A549 (cell line): Measurements from ENCODE around the gene NTM.

Experiments
- EHMT2 ChIP-seq: fragments of 200-600 bp; sonication (generic); IDR thresholded peaks from 2 replicates; pipeline ENCODE4 v1.6.1; 2016; ENCODE audit warnings: antibody characterized with exemption, low read depth, mild to moderate bottlenecking, moderate library complexity
- HDAC2 ChIP-seq: fragments of 200-600 bp; sonication (generic); IDR thresholded peaks from 2 replicates; pipeline ENCODE4 v1.6.1; 2016
- KDM5A ChIP-seq: fragments of 200-600 bp; sonication (generic); IDR thresholded peaks from 2 replicates; pipeline ENCODE4 v1.6.1; 2016; ENCODE audit warnings: antibody characterized with exemption, mild to moderate bottlenecking
- NR3C1 ChIP-seq: fragments of >200 bp; sonication (Bioruptor Twin); formaldehyde crosslinking; IDR thresholded peaks from 3 replicates; pipeline ENCODE4 v1.6.1; 2017
- POLR2A ChIP-seq: IDR thresholded peaks from 2 replicates; pipeline ENCODE4 v1.6.1; 2012; ENCODE audit warnings: mild to moderate bottlenecking, low read length
- RNF2 ChIP-seq: fragments of 200-600 bp; sonication (generic); IDR thresholded peaks from 2 replicates; pipeline ENCODE4 v1.6.1; 2016; ENCODE audit warnings: low read depth, mild to moderate bottlenecking, antibody characterized with exemption, moderate library complexity, borderline replicate concordance
- SMC3 ChIP-seq: fragments of >200 bp; sonication (Bioruptor Twin); formaldehyde crosslinking; IDR thresholded peaks from 3 replicates; pipeline ENCODE4 v1.6.1; 2018; ENCODE audit warnings: inconsistent platforms
- SREBF2 ChIP-seq: fragments of 450-650 bp; IDR thresholded peaks from 2 replicates; pipeline ENCODE4 v1.6.1; 2014; ENCODE audit warnings: mild to moderate bottlenecking, moderate library complexity
- ZC3H11A ChIP-seq: fragments of 450-650 bp; IDR thresholded peaks from 2 replicates; pipeline ENCODE4 v1.6.1; 2014; ENCODE audit warnings: antibody characterized with exemption, mild to moderate bottlenecking
- TF ChIP-seq, protein P1 (sequence below): fragments of >200 bp; sonication (Bioruptor Twin); formaldehyde crosslinking; IDR thresholded peaks from 3 replicates; pipeline ENCODE4 v1.5.1; 2016
- TF ChIP-seq, protein P2 (sequence below): fragments of 200-600 bp; sonication (generic); IDR thresholded peaks from 2 replicates; pipeline ENCODE4 v1.6.1; 2016; ENCODE audit warnings: antibody characterized with exemption, mild to moderate bottlenecking, moderate library complexity
- TF ChIP-seq, protein P3 (sequence below): IDR thresholded peaks from 2 replicates; pipeline ENCODE4 v1.6.1; 2012

DNA sequence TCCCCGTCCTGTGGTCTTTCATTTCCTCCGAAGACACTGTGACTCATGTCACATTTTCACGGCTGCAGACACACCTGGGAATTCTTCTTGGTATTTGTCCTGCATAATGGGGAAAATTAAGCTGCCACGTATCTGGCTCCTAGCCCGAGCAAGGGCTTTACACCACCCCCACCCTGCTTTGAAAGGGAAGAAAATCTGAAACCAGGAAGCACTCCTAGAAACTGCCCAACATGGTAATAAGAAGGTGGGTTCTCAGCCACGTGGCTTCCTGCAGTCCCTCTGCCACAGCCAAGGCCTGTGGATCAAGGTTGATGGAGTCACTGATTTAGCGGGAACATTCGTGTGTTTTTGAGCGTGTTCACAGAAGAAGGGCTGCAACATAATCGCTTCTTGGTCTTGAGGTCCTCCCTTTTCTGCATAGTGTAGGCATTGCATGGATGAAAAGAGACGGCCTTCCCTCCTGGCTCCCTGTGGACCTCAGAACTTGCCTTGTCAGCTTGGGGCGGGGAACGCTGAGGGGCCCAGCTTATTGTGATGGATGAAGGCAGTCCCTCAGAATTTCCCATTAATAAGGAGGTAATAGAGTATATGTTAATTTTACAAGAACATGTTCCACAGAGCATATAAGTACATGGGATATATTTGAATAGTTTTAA is 292.0 kb downstream of the NTM start:
- TF ChIP-seq EHMT2 (no peak), HDAC2 (no peak), SREBF2 (no peak), NR3C1 (no peak), RNF2 (no peak), POLR2A (no peak), SMC3 (no peak), KDM5A (no peak), ZC3H11A (no peak)
- TF ChIP-seq, protein P1, sequence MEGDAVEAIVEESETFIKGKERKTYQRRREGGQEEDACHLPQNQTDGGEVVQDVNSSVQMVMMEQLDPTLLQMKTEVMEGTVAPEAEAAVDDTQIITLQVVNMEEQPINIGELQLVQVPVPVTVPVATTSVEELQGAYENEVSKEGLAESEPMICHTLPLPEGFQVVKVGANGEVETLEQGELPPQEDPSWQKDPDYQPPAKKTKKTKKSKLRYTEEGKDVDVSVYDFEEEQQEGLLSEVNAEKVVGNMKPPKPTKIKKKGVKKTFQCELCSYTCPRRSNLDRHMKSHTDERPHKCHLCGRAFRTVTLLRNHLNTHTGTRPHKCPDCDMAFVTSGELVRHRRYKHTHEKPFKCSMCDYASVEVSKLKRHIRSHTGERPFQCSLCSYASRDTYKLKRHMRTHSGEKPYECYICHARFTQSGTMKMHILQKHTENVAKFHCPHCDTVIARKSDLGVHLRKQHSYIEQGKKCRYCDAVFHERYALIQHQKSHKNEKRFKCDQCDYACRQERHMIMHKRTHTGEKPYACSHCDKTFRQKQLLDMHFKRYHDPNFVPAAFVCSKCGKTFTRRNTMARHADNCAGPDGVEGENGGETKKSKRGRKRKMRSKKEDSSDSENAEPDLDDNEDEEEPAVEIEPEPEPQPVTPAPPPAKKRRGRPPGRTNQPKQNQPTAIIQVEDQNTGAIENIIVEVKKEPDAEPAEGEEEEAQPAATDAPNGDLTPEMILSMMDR = no peak
- TF ChIP-seq, protein P2, sequence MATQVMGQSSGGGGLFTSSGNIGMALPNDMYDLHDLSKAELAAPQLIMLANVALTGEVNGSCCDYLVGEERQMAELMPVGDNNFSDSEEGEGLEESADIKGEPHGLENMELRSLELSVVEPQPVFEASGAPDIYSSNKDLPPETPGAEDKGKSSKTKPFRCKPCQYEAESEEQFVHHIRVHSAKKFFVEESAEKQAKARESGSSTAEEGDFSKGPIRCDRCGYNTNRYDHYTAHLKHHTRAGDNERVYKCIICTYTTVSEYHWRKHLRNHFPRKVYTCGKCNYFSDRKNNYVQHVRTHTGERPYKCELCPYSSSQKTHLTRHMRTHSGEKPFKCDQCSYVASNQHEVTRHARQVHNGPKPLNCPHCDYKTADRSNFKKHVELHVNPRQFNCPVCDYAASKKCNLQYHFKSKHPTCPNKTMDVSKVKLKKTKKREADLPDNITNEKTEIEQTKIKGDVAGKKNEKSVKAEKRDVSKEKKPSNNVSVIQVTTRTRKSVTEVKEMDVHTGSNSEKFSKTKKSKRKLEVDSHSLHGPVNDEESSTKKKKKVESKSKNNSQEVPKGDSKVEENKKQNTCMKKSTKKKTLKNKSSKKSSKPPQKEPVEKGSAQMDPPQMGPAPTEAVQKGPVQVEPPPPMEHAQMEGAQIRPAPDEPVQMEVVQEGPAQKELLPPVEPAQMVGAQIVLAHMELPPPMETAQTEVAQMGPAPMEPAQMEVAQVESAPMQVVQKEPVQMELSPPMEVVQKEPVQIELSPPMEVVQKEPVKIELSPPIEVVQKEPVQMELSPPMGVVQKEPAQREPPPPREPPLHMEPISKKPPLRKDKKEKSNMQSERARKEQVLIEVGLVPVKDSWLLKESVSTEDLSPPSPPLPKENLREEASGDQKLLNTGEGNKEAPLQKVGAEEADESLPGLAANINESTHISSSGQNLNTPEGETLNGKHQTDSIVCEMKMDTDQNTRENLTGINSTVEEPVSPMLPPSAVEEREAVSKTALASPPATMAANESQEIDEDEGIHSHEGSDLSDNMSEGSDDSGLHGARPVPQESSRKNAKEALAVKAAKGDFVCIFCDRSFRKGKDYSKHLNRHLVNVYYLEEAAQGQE = no peak
- TF ChIP-seq, protein P3, sequence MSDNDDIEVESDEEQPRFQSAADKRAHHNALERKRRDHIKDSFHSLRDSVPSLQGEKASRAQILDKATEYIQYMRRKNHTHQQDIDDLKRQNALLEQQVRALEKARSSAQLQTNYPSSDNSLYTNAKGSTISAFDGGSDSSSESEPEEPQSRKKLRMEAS = no peak
